Keratinocyte (primary cell): ENCODE measurements around the gene DNAJC8. TPM values are rescaled to one million over a fixed set of nuclear protein-coding genes. Genes with fewer than 3 reads are reported as not detected.

Experiments
- DNase-seq: peaks from one replicate; pipeline ENCODE4 v3.0.0-alpha.2; 2011; ENCODE audit warnings: low read depth, missing footprints, low spot score
- FAIRE-seq: peaks from 2 replicates; lab custom pipeline; 2011; peaks lifted over from hg19 to GRCh38; lab: Jason Lieb, UNC
- H2AFZ ChIP-seq: 2 replicates; pipeline ENCODE4 v1.6.0; 2012; ENCODE audit warnings: low read length, control low read depth, inconsistent platforms; ENCODE audit not compliant: control insufficient read depth
- H3K27ac ChIP-seq: 2 replicates; pipeline ENCODE4 v1.5.1; 2011; ENCODE audit warnings: low read length; ENCODE audit not compliant: control insufficient read depth, insufficient read depth
- H3K27me3 ChIP-seq: 3 replicates; pipeline ENCODE4 v1.6.0; 2011; ENCODE audit warnings: low read length; ENCODE audit not compliant: control insufficient read depth, insufficient read depth; ENCODE audit errors: extremely low read depth
- H3K36me3 ChIP-seq, 2 experiments: 2 replicates in 1 of 2; 3 replicates in 1 of 2; pipeline ENCODE4 v1.5.1; 2011; ENCODE audit warnings: low read length in 2 of 2, mild to moderate bottlenecking in 1 of 2; ENCODE audit not compliant: control insufficient read depth in 2 of 2, insufficient read depth in 2 of 2; ENCODE audit errors: extremely low read depth in 1 of 2
- H3K4me1 ChIP-seq: 3 replicates; pipeline ENCODE4 v1.5.1; 2011; ENCODE audit warnings: low read length; ENCODE audit not compliant: control insufficient read depth, insufficient read depth; ENCODE audit errors: extremely low read depth
- H3K4me2 ChIP-seq: 3 replicates; pipeline ENCODE4 v1.6.0; 2011; ENCODE audit warnings: low read depth, low read length; ENCODE audit not compliant: control insufficient read depth, insufficient read depth; ENCODE audit errors: extremely low read depth
- H3K4me3 ChIP-seq, 3 experiments: fragments of 200-600 bp in 1 of 3; sonication (generic) in 1 of 3; 2 replicates in 2 of 3; 3 replicates in 1 of 3; pipeline ENCODE4 v1.5.1; 2011 to 2016; ENCODE audit warnings: low read length in 3 of 3, mild to moderate bottlenecking in 3 of 3, control low read depth in 2 of 3, inconsistent platforms in 1 of 3, low read depth in 1 of 3, mixed read lengths in 1 of 3, mixed run types in 1 of 3, moderate library complexity in 1 of 3; ENCODE audit not compliant: control insufficient read depth in 2 of 3, insufficient read depth in 2 of 3; ENCODE audit errors: extremely low read depth in 1 of 3
- H3K79me2 ChIP-seq: 2 replicates; pipeline ENCODE4 v1.6.0; 2012; ENCODE audit warnings: low read length; ENCODE audit not compliant: control insufficient read depth, insufficient read depth
- H3K9ac ChIP-seq: 3 replicates; pipeline ENCODE4 v1.6.0; 2011; ENCODE audit warnings: low read length; ENCODE audit not compliant: control insufficient read depth, insufficient read depth; ENCODE audit errors: extremely low read depth
- H3K9me1 ChIP-seq: 3 replicates; pipeline ENCODE4 v1.6.0; 2011; ENCODE audit warnings: low read length; ENCODE audit not compliant: control insufficient read depth, insufficient read depth; ENCODE audit errors: extremely low read depth
- H3K9me3 ChIP-seq: 2 replicates; pipeline ENCODE4 v1.5.1; 2012; ENCODE audit warnings: low read depth, low read length; ENCODE audit not compliant: control insufficient read depth
- H4K20me1 ChIP-seq: 3 replicates; pipeline ENCODE4 v1.6.0; 2011; ENCODE audit warnings: low read length; ENCODE audit not compliant: control insufficient read depth, insufficient read depth; ENCODE audit errors: extremely low read depth
- EZH2 ChIP-seq: IDR thresholded peaks from one replicate; pipeline ENCODE4 v1.6.1; 2012; ENCODE audit warnings: inconsistent platforms, mild to moderate bottlenecking, low read length, moderate library complexity
- dilution Hi-C: fragments of 300-500 bp; cut with MboI; formaldehyde crosslinking; loops from one replicate; pipeline ENCODE4 v1.7.0; 2020; ENCODE audit warnings: low sequenced_read_pairs; ENCODE audit not compliant: extremely low pct_ligation_motif_present
- polyA minus RNA-seq, 3 experiments: library from RNA; depleted of rRNA, polyadenylated mRNA; stranded (reverse); fragments of >200 nt; gene quantifications; 1 replicate in 1 of 3; 2 replicates in 1 of 3; 3 replicates in 1 of 3; pipeline ENCODE4 v1.2.3, GENCODE V29; 2011
- polyA plus RNA-seq, 5 experiments: library from polyadenylated mRNA; depleted of rRNA in 3 of 5; stranded (reverse) in 3 of 5; stranded (forward) in 1 of 5; unstranded in 1 of 5; fragments of >200 nt; gene quantifications; 1 replicate in 1 of 5; 2 replicates in 3 of 5; 3 replicates in 1 of 5; pipeline versions ENCODE4 v1.2.1 to v1.2.3, GENCODE V29; 2011 to 2012; ENCODE audit warnings: missing spikeins in 2 of 5, low read depth in 1 of 5, low replicate concordance in 1 of 5
- TF ChIP-seq, protein P1 (sequence below), 3 experiments: IDR thresholded peaks in 1 of 3; conservative IDR thresholded peaks in 1 of 3; optimal IDR thresholded peaks in 1 of 3; 2 replicates in 2 of 3; 3 replicates in 1 of 3; pipeline versions ENCODE3 to v1.5.1; 2011; ENCODE audit warnings: low read length in 3 of 3, mild to moderate bottlenecking in 3 of 3, moderate library complexity in 2 of 3, control low read depth in 1 of 3, inconsistent platforms in 1 of 3; ENCODE audit not compliant: insufficient read depth in 2 of 3; ENCODE audit errors: extremely low read depth in 1 of 3

Gene DNAJC8, protein sequence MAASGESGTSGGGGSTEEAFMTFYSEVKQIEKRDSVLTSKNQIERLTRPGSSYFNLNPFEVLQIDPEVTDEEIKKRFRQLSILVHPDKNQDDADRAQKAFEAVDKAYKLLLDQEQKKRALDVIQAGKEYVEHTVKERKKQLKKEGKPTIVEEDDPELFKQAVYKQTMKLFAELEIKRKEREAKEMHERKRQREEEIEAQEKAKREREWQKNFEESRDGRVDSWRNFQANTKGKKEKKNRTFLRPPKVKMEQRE
- polyA plus RNA-seq = 75.8 to 104 TPM (median 79.5 TPM) in 3 replicates
- 88.6 TPM for polyA plus RNA-seq (2011; ENCODE audit: low read depth)
- polyA plus RNA-seq (2011; cell fraction: cytosol; rRNA removed) = 75.5 and 102 TPM in 2 replicates
- 56.8 and 74.4 TPM in 2 replicates for polyA plus RNA-seq (2011; cell fraction: nucleus; rRNA removed)
- polyA plus RNA-seq (2012; ENCODE audit: low replicate concordance) = 79.0 and 82.0 TPM in 2 replicates
- 22.5 to 32.4 TPM (median 30.8 TPM) in 3 replicates for polyA minus RNA-seq
- 24.2 TPM for polyA minus RNA-seq (2011; cell fraction: cytosol; rRNA and poly(A)+ RNA removed)
- polyA minus RNA-seq (2011; cell fraction: nucleus; rRNA and poly(A)+ RNA removed) = 9.3 and 13.9 TPM in 2 replicates

DNA sequence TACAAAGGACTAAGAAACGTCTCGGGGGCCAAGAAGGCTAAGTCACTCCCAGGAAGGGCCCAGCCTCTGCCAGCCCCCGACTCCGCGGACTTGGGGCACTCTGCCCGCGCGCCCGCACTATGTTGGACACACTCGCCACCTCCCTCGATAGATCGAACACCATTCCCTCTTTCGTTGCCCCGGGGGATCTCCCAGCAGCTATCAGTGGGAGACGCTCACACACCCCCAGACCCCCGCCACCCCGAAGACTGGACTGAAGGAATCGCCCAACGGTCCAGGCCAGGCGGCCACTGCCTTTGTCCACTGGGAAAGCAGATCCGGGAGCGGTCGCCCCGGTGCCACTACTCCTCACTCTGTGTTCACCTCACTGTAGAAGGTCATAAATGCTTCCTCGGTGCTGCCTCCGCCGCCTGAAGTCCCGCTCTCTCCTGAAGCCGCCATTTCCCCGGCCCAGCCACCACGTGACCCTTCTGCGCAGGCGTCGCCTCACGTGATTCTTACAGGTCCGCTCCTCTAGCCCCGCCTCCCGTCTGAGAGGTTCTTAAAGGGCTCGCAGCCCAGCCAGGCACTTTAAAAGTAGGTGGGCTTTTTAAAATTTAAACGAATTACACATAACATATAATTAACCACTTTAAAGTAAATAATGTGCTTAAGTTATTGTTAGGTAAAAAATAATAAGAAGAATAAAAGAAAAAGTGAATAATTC is at the start of gene DNAJC8:
Gene DNAJC8 (minus strand): TSS at position 472 of the 706 bp plus-strand sequence. CDS start 31 bp downstream, at position 441.
- dilution Hi-C loops = no loop called here
- Histone ChIP-seq H3K4me3 (peak within 1 kb of the TSS; percentile 98 to 99 (median 98)), H3K9me3 (no peaks in the 10 kb centered on the region), H2AFZ (peak within 1 kb of the TSS; percentile 99), H4K20me1 (no peaks in the 10 kb centered on the region), H3K4me2 (peak within 1 kb of the TSS; percentile 96), H3K27ac (peak within 1 kb of the TSS; percentile 97), H3K9me1 (no peaks in the 10 kb centered on the region), H3K9ac (peak within 1 kb of the TSS; percentile 99), H3K79me2 (peaks cover 60% of the 10 kb centered on the region), H3K27me3 (no peaks in the 10 kb centered on the region), H3K4me1 (peaks cover 18% of the 10 kb centered on the region), H3K36me3 (peaks cover 3 to 4% of the 10 kb centered on the region in 2 experiments)
- FAIRE-seq (no peak), DNase-seq (peak; percentile 65)
- TF ChIP-seq, protein P1, sequence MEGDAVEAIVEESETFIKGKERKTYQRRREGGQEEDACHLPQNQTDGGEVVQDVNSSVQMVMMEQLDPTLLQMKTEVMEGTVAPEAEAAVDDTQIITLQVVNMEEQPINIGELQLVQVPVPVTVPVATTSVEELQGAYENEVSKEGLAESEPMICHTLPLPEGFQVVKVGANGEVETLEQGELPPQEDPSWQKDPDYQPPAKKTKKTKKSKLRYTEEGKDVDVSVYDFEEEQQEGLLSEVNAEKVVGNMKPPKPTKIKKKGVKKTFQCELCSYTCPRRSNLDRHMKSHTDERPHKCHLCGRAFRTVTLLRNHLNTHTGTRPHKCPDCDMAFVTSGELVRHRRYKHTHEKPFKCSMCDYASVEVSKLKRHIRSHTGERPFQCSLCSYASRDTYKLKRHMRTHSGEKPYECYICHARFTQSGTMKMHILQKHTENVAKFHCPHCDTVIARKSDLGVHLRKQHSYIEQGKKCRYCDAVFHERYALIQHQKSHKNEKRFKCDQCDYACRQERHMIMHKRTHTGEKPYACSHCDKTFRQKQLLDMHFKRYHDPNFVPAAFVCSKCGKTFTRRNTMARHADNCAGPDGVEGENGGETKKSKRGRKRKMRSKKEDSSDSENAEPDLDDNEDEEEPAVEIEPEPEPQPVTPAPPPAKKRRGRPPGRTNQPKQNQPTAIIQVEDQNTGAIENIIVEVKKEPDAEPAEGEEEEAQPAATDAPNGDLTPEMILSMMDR (optimal IDR thresholded peaks at IDR 0.05 in 1 of 3, IDR thresholded peaks at IDR 0.05 in 1 of 3, conservative IDR thresholded peaks at IDR 0.05 in 1 of 3; ENCODE audit: extremely low read depth in 1 of 3, insufficient read depth in 2 of 3, low read length in 3 of 3) = no peak
- TF ChIP-seq EZH2 = no peak

DNA sequence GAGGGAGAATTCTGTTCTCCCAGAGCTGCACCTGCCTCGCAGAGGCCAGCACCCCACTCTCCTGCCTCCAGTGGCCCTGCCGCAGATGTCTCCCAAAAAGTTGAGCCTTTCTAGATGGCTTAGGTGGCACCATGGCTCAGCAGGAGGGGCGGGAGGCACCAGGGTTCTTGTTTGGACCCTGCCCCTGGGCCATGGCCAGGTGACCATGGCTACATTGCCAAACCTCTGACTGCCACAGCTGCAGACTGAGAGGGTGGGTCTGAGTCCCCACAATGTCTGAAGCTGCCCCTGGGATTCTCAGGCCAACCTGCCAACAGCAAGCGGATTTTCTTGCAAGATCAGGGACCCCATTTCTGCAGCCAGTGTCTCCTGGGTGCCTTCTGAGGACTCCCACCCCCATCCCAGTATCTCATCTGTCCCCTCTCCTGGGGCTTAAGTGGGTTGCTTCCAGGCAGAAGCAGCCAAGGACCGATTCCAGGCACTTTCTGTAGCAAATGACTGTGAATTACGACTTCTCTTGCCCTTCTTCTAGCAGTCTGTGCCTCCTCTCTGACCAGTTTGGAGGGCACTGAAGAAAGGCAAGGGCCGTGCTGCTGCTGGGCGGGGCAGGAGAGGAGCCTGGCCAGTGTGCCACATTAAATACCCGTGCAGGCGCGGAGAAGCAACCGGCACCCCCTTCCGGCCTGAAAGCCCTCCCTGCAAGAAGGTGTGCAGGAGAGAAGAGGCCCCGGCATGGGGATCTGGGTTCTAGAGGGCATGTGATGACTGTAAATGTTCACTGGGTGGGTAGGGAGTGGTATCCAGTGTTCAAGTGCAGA is 49.0 kb upstream of the DNAJC8 start:
- dilution Hi-C loops = no loop called here
- no peak for DNase-seq
- Histone ChIP-seq H3K9ac (no peak overlapping the region), H3K79me2 (no peaks in the 10 kb centered on the region), H3K27ac (no peak overlapping the region), H3K4me1 (peaks cover under 1% of the 10 kb centered on the region), H3K9me3 (no peaks in the 10 kb centered on the region), H3K27me3 (no peaks in the 10 kb centered on the region), H3K4me3 (no peak overlapping the region), H4K20me1 (peaks cover 6% of the 10 kb centered on the region), H3K36me3 (peaks cover 39 to 52% of the 10 kb centered on the region in 2 experiments), H3K9me1 (no peaks in the 10 kb centered on the region), H3K4me2 (no peak overlapping the region), H2AFZ (no peak overlapping the region)
- no peak for FAIRE-seq
- TF ChIP-seq, protein P1 (optimal IDR thresholded peaks at IDR 0.05 in 1 of 3, IDR thresholded peaks at IDR 0.05 in 1 of 3, conservative IDR thresholded peaks at IDR 0.05 in 1 of 3; ENCODE audit: extremely low read depth in 1 of 3, insufficient read depth in 2 of 3, low read length in 3 of 3) = no peak
- TF ChIP-seq EZH2 = no peak
